Measurements from ENCODE around the gene FNDC10. TPM values are rescaled to one million over a fixed set of nuclear protein-coding genes. Genes with fewer than 3 reads are reported as not detected.

The FNDC10 gene
- total and polyA plus RNA-seq, 8 donors: 0.28 to 2.4 (median 1.1) TPM

- Histone ChIP-seq H3K4me3 (no peak overlapping the region), H3K4me1 (no peaks in the 10 kb centered on the region), H3K9me3 (no peaks in the 10 kb centered on the region), H3K27ac (no peak overlapping the region), H3K36me3 (no peaks in the 10 kb centered on the region), H3K27me3 (no peaks in the 10 kb centered on the region)
- DNase-seq (no peak), ATAC-seq (no peak), FAIRE-seq (no peak)
- 76 to 85% methylated on average over 17 of the region's 17 CpGs for WGBS, 2 donors
- TF ChIP-seq CTCF (IDR thresholded peaks at IDR 0.05): no peak
- intact Hi-C loops (cut with DNase I): no loop called here
Measured at GRCh38 chr1:1605724-1606123, 5.8 kb upstream of the FNDC10 start.

- H3K4me1 ChIP-seq: no peaks in the 10 kb centered on the region
- ATAC-seq (no peak), FAIRE-seq (no peak), DNase-seq (no peak)
- H3K27ac ChIP-seq: no peak overlapping the region
- no peak overlapping the region for H3K4me3 ChIP-seq
- H3K27me3 ChIP-seq: no peaks in the 10 kb centered on the region
- no peaks in the 10 kb centered on the region for H3K9me3 ChIP-seq
- 79 to 87% methylated on average over 14 of the region's 14 CpGs for WGBS, 2 donors
- H3K36me3 ChIP-seq: no peaks in the 10 kb centered on the region
- intact Hi-C loops (cut with DNase I): no loop called here
- no peak for TF ChIP-seq CTCF (IDR thresholded peaks at IDR 0.05)
Measured at GRCh38 chr1:1605034-1605591, 5.2 kb upstream of the FNDC10 start.

GRCh38 chr1:1604374-1605033 lies 4.6 kb upstream of the FNDC10 start:
- Histone ChIP-seq H3K27ac (no peak overlapping the region), H3K27me3 (no peaks in the 10 kb centered on the region), H3K4me1 (no peaks in the 10 kb centered on the region), H3K36me3 (no peaks in the 10 kb centered on the region), H3K4me3 (no peak overlapping the region), H3K9me3 (no peaks in the 10 kb centered on the region)
- DNase-seq: no peak
- FAIRE-seq: no peak
- 73 to 77% methylated on average over 15 of the region's 15 CpGs for WGBS, 2 donors
- no peak for TF ChIP-seq CTCF (IDR thresholded peaks at IDR 0.05)
- ATAC-seq: no peak
- intact Hi-C loops (cut with DNase I): no loop called here

GRCh38 chr1:1603671-1604373 lies 3.9 kb upstream of the FNDC10 start:
- no peak for TF ChIP-seq CTCF (IDR thresholded peaks at IDR 0.05)
- H3K27ac ChIP-seq: no peak overlapping the region
- no peak for DNase-seq
- no peaks in the 10 kb centered on the region for H3K36me3 ChIP-seq
- no peak for ATAC-seq
- H3K27me3 ChIP-seq: no peaks in the 10 kb centered on the region
- 56 to 63% methylated on average over 13 of the region's 13 CpGs for WGBS, 2 donors
- H3K4me1 ChIP-seq: no peaks in the 10 kb centered on the region
- intact Hi-C loops (cut with DNase I): no loop called here
- no peak for FAIRE-seq
- H3K4me3 ChIP-seq: no peak overlapping the region
- H3K9me3 ChIP-seq: no peaks in the 10 kb centered on the region

Data from pancreas (tissue), 10 donors.